GM12892 (cell line): ENCODE data around the gene FAM20B.

Experiments used
- DNase-seq: peaks from one replicate; pipeline ENCODE4 v3.0.0; 2011; ENCODE audit not compliant: insufficient read length
- FAIRE-seq: peaks from 2 replicates; lab custom pipeline; 2011; peaks lifted over from hg19 to GRCh38; lab: Jason Lieb, UNC
- POLR2A ChIP-seq: IDR thresholded peaks from 2 replicates; pipeline ENCODE4 v1.6.1; 2011; ENCODE audit warnings: low read depth, low read length, control low read depth
- POLR2AphosphoS5 ChIP-seq: IDR thresholded peaks from 2 replicates; pipeline ENCODE4 v1.6.1; 2011; ENCODE audit warnings: low read depth, low read length, control low read depth
- TAF1 ChIP-seq: IDR thresholded peaks from 2 replicates; pipeline ENCODE4 v1.6.1; 2011; ENCODE audit warnings: low read depth, mild to moderate bottlenecking, control low read depth, low read length, borderline replicate concordance

Gene FAM20B

GRCh38 chr1:179105393-179105792 is 79.7 kb downstream of the FAM20B start:
- DNase-seq = no peak

GRCh38 chr1:179107706-179108629 is 82.3 kb downstream of the FAM20B start:
- FAIRE-seq = no peak
- no peak for TF ChIP-seq POLR2AphosphoS5
- no peak for TF ChIP-seq TAF1
- TF ChIP-seq POLR2A = no peak
- no peak for DNase-seq

More at GRCh38 chr1:179105393-179105792, 79.7 kb downstream of the FAM20B start:
- no peak for TF ChIP-seq POLR2A
- TF ChIP-seq TAF1 = no peak
- TF ChIP-seq POLR2AphosphoS5 = no peak
- FAIRE-seq = peak; percentile 24

GRCh38 chr1:179108644-179109043 is 83.0 kb downstream of the FAM20B start:
- TF ChIP-seq TAF1 (no peak), POLR2A (no peak), POLR2AphosphoS5 (no peak)
- FAIRE-seq (no peak), DNase-seq (no peak)

- DNase-seq (no peak), FAIRE-seq (no peak)
- TF ChIP-seq POLR2A (no peak), POLR2AphosphoS5 (no peak), TAF1 (no peak)
Measured at GRCh38 chr1:179115181-179115580, 89.5 kb downstream of the FAM20B start.

- DNase-seq = no peak
- TF ChIP-seq POLR2A (no peak), TAF1 (no peak), POLR2AphosphoS5 (no peak)
Measured at GRCh38 chr1:179119513-179119912, 93.8 kb downstream of the FAM20B start.

GRCh38 chr1:179120736-179121135 is 95.0 kb downstream of the FAM20B start:
- DNase-seq (no peak), FAIRE-seq (no peak)
- TF ChIP-seq TAF1 = no peak
- TF ChIP-seq POLR2AphosphoS5 = no peak
- TF ChIP-seq POLR2A = no peak

More at GRCh38 chr1:179119513-179119912, 93.8 kb downstream of the FAM20B start:
- no peak for FAIRE-seq

- FAIRE-seq (no peak), DNase-seq (no peak)
- TF ChIP-seq POLR2A = no peak
Measured at GRCh38 chr1:179121159-179121938, 95.7 kb downstream of the FAM20B start.

- no peak for DNase-seq
- TF ChIP-seq POLR2A (no peak), TAF1 (no peak), POLR2AphosphoS5 (no peak)
- no peak for FAIRE-seq
Measured at GRCh38 chr1:179124873-179125272, 99.2 kb downstream of the FAM20B start.
